CD14-positive monocyte (primary cell): ENCODE data around the gene C4orf54. TPM values are rescaled to one million over a fixed set of nuclear protein-coding genes. Genes with fewer than 3 reads are reported as not detected.

ENCODE experiments used
- DNase-seq, 3 donors: peaks; one replicate each; pipeline ENCODE4 v3.0.0-alpha.2; 2011 to 2022
- H2AFZ ChIP-seq: 2 replicates; pipeline ENCODE4 v1.6.0; 2012; ENCODE audit warnings: mild to moderate bottlenecking, low read depth, low read length, inconsistent platforms; ENCODE audit not compliant: insufficient read depth, poor library complexity, severe bottlenecking
- H3K27ac ChIP-seq, 2 donors: 1 replicate in 1 of 2; 2 replicates in 1 of 2; pipeline ENCODE4 v1.5.1; 2012 to 2013; ENCODE audit warnings: low read length in 2 of 2, control low read depth in 1 of 2, inconsistent platforms in 1 of 2, low read depth in 1 of 2, mild to moderate bottlenecking in 1 of 2
- H3K27me3 ChIP-seq, 2 donors: one replicate each; pipeline versions ENCODE4 v1.6.0 to v1.6.1; 2011 to 2013; ENCODE audit warnings: low read length in 2 of 2; ENCODE audit not compliant: control insufficient read depth in 2 of 2, insufficient read depth in 2 of 2
- H3K36me3 ChIP-seq, 2 donors: replicated peaks in 1 of 2; 1 replicate in 1 of 2; 2 replicates in 1 of 2; pipeline versions ENCODE4 v1.5.1 to v1.6.1; 2012 to 2013; ENCODE audit warnings: low read length in 2 of 2, control low read depth in 1 of 2, inconsistent platforms in 1 of 2, mild to moderate bottlenecking in 1 of 2; ENCODE audit not compliant: insufficient read depth in 2 of 2, control insufficient read depth in 1 of 2
- H3K4me1 ChIP-seq, 2 donors: 1 replicate in 1 of 2; 2 replicates in 1 of 2; pipeline versions ENCODE4 v1.5.1 to v1.6.1; 2012 to 2013; ENCODE audit warnings: low read length in 2 of 2, control low read depth in 1 of 2, inconsistent platforms in 1 of 2, mild to moderate bottlenecking in 1 of 2, moderate library complexity in 1 of 2; ENCODE audit not compliant: insufficient read depth in 2 of 2, control insufficient read depth in 1 of 2
- H3K4me2 ChIP-seq: replicated peaks from 2 replicates; pipeline ENCODE3; 2012; ENCODE audit warnings: low read length, moderate library complexity, mild to moderate bottlenecking; ENCODE audit not compliant: poor library complexity, severe bottlenecking; ENCODE audit errors: extremely low read depth
- H3K4me3 ChIP-seq, 3 experiments: fragments of 200-600 bp in 1 of 3; sonication (generic) in 1 of 3; replicated peaks in 1 of 3; 1 replicate in 2 of 3; 2 replicates in 1 of 3; pipeline ENCODE4 v1.5.1; 2011 to 2013; ENCODE audit warnings: low read length in 3 of 3, mild to moderate bottlenecking in 3 of 3, control low read depth in 2 of 3, low read depth in 2 of 3, inconsistent platforms in 1 of 3, moderate library complexity in 1 of 3
- H3K79me2 ChIP-seq: 2 replicates; pipeline ENCODE4 v1.6.0; 2012; ENCODE audit warnings: mild to moderate bottlenecking, control low read depth, inconsistent platforms, low read length, moderate library complexity; ENCODE audit not compliant: insufficient read depth
- H3K9ac ChIP-seq: 2 replicates; pipeline ENCODE4 v1.6.0; 2017; ENCODE audit warnings: low read length, mild to moderate bottlenecking; ENCODE audit not compliant: insufficient read depth, poor library complexity, severe bottlenecking
- H3K9me3 ChIP-seq, 2 donors: replicated peaks in 1 of 2; 1 replicate in 1 of 2; 2 replicates in 1 of 2; pipeline versions ENCODE4 v1.5.1 to v1.6.1; 2012 to 2013; ENCODE audit warnings: low read length in 2 of 2, control low read depth in 1 of 2; ENCODE audit not compliant: control insufficient read depth in 1 of 2, insufficient read depth in 1 of 2
- H4K20me1 ChIP-seq: 2 replicates; pipeline ENCODE4 v1.6.0; 2012; ENCODE audit warnings: mild to moderate bottlenecking, low read length, control low read depth, moderate library complexity; ENCODE audit not compliant: insufficient read depth
- H3K27ac Mint-ChIP-seq, 7 donors: one replicate each; pipeline ENCODE4 v1.8.0; 2020; ENCODE audit warnings: mild to moderate bottlenecking in 7 of 7, mixed read lengths in 7 of 7, moderate library complexity in 6 of 7, inconsistent platforms in 2 of 7
- H3K27me3 Mint-ChIP-seq, 3 donors: one replicate each; pipeline ENCODE4 v1.8.0; 2021 to 2022; ENCODE audit warnings: low read depth in 3 of 3, mild to moderate bottlenecking in 3 of 3, mixed read lengths in 3 of 3, moderate library complexity in 3 of 3, inconsistent platforms in 1 of 3
- H3K36me3 Mint-ChIP-seq, 2 donors: one replicate each; pipeline ENCODE4 v1.8.0; 2020; ENCODE audit warnings: mixed read lengths in 2 of 2, inconsistent platforms in 1 of 2, mild to moderate bottlenecking in 1 of 2
- H3K4me1 Mint-ChIP-seq: one replicate; pipeline ENCODE4 v1.8.0; 2020; ENCODE audit warnings: mild to moderate bottlenecking, mixed read lengths
- H3K4me3 Mint-ChIP-seq, 2 donors: one replicate each; pipeline ENCODE4 v1.8.0; 2020; ENCODE audit warnings: mild to moderate bottlenecking in 2 of 2, mixed read lengths in 2 of 2, moderate library complexity in 1 of 2
- H3K9me3 Mint-ChIP-seq, 7 donors: one replicate each; pipeline ENCODE4 v1.8.0; 2020 to 2022; ENCODE audit warnings: mixed read lengths in 7 of 7, mild to moderate bottlenecking in 6 of 7, moderate library complexity in 6 of 7, inconsistent platforms in 2 of 7
- WGBS: methylation state at CpG from one replicate; pipeline ENCODE4 v1.1.5; 2013; ENCODE audit warnings: missing lambda C conversion rate; ENCODE audit not compliant: insufficient coverage; 5-methylcytosine and 5-hydroxymethylcytosine counted together
- intact Hi-C, 2 donors: fragments of 100-400 bp; cut with micrococcal nuclease; formaldehyde crosslinking; loops; one replicate each; pipeline versions ENCODE4 v1.15.0 to v1.15.1; 2023
- polyA plus RNA-seq, 3 donors: library from polyadenylated mRNA; depleted of rRNA in 1 of 3; unstranded in 2 of 3; stranded (reverse) in 1 of 3; fragments of 300-500 nt in 2 of 3; fragments of >200 nt in 1 of 3; fragmentation: Illumina TruSeq in 2 of 3; gene quantifications; 1 replicate in 2 of 3; 2 replicates in 1 of 3; pipeline ENCODE4 v1.2.3, GENCODE V29; 2012 to 2021
- TF ChIP-seq, protein P1 (sequence below): fragments of 200-600 bp; IDR thresholded peaks from one replicate; pipeline ENCODE4 v1.8.0; 2022; ENCODE audit warnings: antibody characterized with exemption, mild to moderate bottlenecking

C4orf54 gene
- polyA plus RNA-seq, 3 donors = not detected

DNA sequence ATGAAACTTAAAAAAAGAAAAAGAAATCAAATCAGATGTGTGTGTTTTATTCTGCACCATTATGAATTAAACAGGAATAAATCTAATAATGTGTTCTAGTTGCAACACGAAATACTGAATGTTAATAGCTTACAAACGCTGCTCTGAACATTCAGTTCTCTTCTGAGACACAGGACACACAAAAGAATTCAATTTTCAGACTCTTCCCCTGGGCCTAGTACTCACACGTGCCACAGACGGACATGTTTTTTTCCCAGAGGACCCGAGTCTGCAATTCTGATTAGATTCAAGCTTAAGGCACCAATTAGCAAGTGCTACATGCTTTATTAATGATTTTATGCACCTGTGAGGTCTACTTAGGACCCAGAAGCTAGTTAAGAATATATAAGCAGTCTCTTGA lies 20.5 kb downstream of the C4orf54 start:
- Histone ChIP-seq H3K36me3 (no peaks in the 10 kb centered on the region), H3K79me2 (no peaks in the 10 kb centered on the region), H3K4me1 (no peaks in the 10 kb centered on the region), H3K9ac (no peak overlapping the region), H4K20me1 (no peaks in the 10 kb centered on the region), H3K4me3 (no peak overlapping the region), H3K27me3 (no peaks in the 10 kb centered on the region), H3K27ac (no peak overlapping the region), H3K4me2 (no peak overlapping the region), H3K9me3 (no peaks in the 10 kb centered on the region), H2AFZ (no peak overlapping the region)
- Mint-ChIP-seq H3K36me3 (no peaks in the 10 kb centered on the region), H3K27ac (no peak overlapping the region), H3K27me3 (peaks cover 0 to 2% (median 0%) of the 10 kb centered on the region in 3 donors), H3K4me3 (no peak overlapping the region), H3K4me1 (no peaks in the 10 kb centered on the region), H3K9me3 (no peaks in the 10 kb centered on the region)
- TF ChIP-seq, protein P1, sequence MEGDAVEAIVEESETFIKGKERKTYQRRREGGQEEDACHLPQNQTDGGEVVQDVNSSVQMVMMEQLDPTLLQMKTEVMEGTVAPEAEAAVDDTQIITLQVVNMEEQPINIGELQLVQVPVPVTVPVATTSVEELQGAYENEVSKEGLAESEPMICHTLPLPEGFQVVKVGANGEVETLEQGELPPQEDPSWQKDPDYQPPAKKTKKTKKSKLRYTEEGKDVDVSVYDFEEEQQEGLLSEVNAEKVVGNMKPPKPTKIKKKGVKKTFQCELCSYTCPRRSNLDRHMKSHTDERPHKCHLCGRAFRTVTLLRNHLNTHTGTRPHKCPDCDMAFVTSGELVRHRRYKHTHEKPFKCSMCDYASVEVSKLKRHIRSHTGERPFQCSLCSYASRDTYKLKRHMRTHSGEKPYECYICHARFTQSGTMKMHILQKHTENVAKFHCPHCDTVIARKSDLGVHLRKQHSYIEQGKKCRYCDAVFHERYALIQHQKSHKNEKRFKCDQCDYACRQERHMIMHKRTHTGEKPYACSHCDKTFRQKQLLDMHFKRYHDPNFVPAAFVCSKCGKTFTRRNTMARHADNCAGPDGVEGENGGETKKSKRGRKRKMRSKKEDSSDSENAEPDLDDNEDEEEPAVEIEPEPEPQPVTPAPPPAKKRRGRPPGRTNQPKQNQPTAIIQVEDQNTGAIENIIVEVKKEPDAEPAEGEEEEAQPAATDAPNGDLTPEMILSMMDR = no peak
- intact Hi-C loops = no loop called here
- 100% methylated on average over 1 of the region's 5 CpGs for WGBS
- DNase-seq = no peak

GRCh38 chr4:99636422-99636821 lies 21.2 kb downstream of the C4orf54 start:
- Mint-ChIP-seq H3K36me3 (no peaks in the 10 kb centered on the region), H3K27me3 (peaks cover 0 to 2% (median 0%) of the 10 kb centered on the region in 3 donors), H3K27ac (no peak overlapping the region), H3K4me3 (no peak overlapping the region), H3K4me1 (no peaks in the 10 kb centered on the region), H3K9me3 (no peaks in the 10 kb centered on the region)
- WGBS = 86% methylated on average over 1 of the region's 2 CpGs
- Histone ChIP-seq H3K4me3 (no peak overlapping the region), H3K9me3 (no peaks in the 10 kb centered on the region), H3K79me2 (no peaks in the 10 kb centered on the region), H3K4me2 (no peak overlapping the region), H3K9ac (no peak overlapping the region), H3K36me3 (no peaks in the 10 kb centered on the region), H2AFZ (no peak overlapping the region), H4K20me1 (no peaks in the 10 kb centered on the region), H3K27ac (no peak overlapping the region), H3K4me1 (no peaks in the 10 kb centered on the region), H3K27me3 (no peaks in the 10 kb centered on the region)
- DNase-seq = no peak
- intact Hi-C loops = no loop called here
- TF ChIP-seq, protein P1 = no peak
